GOT3 (cell line): ENCODE measurements around the gene AP1M1.
"Not testable (repeated sequence)": the region's sequence is repeated elsewhere in the genome, so short reads cannot be mapped to it uniquely, and the experiment has no call there.

ENCODE experiments used
- DNase-seq: peaks from one replicate; lab custom pipeline; 2025; ENCODE audit warnings: mixed read lengths; lab: John Stamatoyannopoulos, UW

The AP1M1 gene

GRCh38 chr19:16262618-16263017 lies 64.9 kb downstream of the AP1M1 start:
- no peak for DNase-seq

GRCh38 chr19:16263141-16263761 lies 65.5 kb downstream of the AP1M1 start:
- DNase-seq = no peak

- DNase-seq = no peak
Observed at GRCh38 chr19:16265205-16265604, 67.5 kb downstream of the AP1M1 start.

DNA sequence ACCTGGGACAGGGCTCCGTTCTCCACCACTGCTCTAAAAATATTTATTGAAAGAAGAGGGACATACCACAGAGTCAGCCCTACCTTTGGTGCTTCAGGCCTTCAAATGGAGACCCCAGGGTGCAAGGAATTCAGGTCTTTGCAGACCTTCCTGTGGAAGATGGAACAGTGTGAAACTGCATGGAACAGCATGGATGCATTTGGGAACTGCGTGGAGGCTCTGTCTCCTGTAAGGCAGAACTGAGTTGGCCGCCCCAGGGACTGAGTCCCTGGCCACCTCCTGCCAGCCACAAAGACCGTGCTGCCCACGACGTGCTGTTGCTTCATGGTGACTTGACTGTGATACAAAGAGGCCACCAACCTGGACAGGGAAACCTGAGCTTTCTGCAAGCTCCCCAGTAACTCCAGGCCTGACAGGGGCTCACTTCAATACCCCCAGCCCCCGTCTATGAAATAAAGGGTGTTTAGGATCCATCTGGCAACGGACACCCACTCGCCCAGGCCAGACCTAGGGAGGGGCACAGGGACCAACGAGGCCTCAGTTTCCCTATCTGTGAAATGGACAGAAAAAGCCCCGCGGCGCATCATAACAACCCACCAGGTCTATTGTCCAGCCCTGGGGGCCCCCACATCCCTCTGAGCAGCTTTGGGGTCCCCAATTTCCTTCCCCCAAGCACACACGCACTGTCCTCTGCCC lies 68.3 kb downstream of the AP1M1 start:
- no peak for DNase-seq

DNA sequence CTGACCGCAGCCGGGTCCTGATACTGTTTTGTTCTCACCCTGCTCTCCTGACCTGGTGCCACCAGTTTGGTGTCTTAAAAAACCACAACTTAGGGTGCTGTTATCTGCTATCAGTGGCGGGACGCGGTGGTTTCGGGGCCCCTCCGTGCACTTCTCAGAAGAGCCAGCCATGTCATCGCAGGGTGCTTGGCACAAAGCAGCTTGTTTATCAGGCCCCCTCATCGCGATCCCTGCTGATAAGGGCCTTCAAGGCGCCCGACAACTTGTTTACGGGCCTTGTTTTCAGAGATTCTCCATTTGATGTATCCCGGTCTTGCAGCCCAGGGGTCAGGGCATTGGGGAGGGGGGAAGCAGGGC lies 68.9 kb downstream of the AP1M1 start:
- DNase-seq = no peak

- DNase-seq = no peak
Observed at GRCh38 chr19:16268676-16269319, 71.1 kb downstream of the AP1M1 start.

GRCh38 chr19:16272945-16273344 lies 75.2 kb downstream of the AP1M1 start:
- no peak for DNase-seq

- DNase-seq = no peak
Observed at GRCh38 chr19:16274447-16274846, 76.7 kb downstream of the AP1M1 start.

DNA sequence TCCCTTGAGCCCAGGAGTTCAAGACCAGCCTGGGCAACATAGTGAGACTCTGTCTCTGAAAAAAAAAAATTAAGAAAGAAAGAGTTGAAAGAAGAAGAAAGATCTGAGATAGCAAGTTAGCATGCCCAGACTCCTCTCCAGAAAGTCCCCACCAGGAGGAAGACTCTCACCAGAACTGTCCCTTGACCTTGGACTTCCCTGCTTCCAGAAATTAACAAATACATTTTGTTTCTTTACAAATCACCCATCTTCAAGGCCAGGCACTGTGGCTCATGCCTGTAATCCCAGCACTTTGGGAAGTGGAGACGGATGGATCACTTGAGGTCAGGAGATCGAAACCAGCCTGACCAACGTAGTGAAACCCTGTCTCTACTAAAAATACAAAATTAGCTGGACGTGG lies 82.6 kb downstream of the AP1M1 start:
- DNase-seq = no peak

- DNase-seq = no peak
Observed at GRCh38 chr19:16281743-16282142, 84.0 kb downstream of the AP1M1 start.

DNA sequence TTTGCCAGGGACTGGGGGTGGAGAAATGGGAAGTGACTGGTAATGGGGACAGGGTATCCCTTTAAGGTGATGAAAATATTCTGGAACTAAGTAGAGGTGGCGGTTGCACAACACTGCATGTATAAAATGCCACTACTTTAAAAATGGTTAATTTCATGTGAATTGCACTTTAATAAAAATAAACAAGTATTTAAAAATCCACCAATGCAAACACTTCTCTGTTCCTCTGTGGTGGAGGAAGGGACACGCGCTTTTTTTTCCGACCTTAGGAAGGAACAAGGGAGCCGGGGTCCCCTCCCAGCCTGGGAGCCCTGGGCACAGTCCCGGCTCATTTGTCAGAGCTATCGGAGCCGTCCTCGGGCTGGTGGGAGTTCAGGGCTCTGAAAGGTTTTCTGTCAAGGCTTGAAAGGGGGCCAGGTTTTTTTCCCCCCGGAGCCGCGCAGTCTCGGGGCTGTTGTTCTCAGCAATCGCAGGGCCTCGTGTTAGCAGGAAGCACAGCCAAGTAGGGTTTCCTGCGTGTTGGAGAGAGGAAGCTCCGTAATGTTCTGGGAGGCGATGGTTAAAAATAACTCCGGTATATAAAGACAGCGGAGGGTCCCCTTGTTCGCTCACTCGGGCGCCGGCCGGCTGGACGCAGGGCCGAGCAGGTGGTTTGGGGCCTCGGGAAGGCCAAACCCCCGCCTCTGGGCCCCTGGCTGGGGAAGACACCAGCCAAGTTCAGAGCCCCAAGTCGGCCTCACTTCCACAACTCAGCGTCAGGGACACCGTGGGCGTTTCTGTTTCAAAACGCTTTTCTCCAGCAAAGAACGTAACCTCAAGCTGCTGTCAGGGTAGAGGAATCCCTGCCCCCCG lies 85.7 kb downstream of the AP1M1 start:
- no peak for DNase-seq

DNA sequence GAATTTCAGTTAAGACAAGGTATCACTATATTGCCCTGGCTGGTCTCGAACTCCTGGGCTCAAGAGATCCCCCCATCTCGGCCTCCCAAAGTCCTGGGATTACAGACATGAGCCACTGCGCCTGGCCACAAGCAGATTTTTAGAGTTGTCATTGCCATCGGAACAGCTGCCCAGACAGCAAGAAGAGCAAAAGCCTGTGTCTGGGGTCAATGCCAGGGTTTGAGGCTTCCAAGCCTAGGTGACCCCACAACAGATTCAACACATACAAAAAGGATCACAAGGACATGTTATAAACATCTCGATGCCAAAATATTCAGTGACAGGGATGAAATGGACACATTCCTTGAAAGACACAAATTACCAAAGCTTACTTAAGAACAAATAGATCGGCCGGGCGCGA lies 86.8 kb downstream of the AP1M1 start:
- no peak for DNase-seq

DNA sequence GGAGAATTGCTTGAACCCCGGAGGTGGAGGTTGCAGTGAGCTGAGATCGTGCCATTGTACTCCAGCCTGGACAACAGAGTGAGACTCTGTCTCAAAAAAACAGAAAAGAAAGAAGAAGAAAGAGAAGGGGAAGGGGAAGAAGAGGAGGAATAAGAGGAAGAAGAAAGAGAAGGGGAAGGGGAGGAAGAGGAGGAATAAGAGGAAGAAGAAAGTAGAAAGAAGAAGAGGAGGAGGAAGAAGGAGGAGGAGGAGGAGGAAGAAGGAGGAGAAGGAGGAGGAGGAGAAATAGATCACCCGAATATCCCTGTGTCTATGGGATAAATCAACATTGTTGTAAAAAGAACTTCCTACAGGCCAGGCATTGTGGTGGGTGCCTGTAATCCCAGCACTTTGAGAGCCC lies 87.4 kb downstream of the AP1M1 start:
- not testable (repeated sequence) for DNase-seq

- DNase-seq = no peak
Observed at GRCh38 chr19:16285769-16286498, 88.2 kb downstream of the AP1M1 start.

DNA sequence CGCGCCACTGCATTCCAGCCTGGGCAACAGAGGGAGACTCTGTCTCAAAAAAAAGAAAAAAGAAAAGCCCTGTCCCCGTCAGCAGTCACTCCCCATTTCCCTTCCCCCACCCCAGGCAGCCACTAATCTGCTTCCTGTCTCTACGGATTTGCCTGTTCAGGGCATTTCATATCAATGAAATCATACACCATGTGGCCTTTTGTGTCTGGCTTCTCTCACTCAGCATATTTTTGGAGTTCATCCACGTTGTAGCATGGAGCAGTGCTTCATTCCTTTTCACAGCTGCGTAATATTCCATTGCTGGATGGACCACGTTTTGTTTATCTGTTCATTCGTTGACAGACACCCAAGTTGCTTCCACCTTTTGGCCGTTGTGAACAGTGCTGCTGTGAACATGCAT lies 90.8 kb downstream of the AP1M1 start:
- DNase-seq = no peak

DNA sequence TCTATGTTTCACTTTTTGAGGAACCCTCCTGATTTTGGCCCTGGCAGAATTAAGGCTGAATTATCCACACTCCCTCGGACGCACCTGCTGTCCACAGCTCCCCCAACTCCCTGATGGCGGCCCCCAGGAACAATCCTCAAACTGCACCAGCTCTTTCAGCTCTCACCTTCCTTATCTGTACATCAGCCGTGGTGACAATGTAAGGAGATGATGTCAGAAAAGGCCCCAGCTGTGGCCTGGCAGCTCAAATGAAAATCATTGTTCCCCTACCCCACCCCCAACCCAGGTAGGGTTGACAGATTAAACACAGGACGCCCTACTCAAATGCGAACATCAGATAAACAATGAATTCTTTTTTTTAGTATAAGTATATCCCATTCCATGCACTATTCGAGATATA lies 91.9 kb downstream of the AP1M1 start:
- DNase-seq = no peak

DNA sequence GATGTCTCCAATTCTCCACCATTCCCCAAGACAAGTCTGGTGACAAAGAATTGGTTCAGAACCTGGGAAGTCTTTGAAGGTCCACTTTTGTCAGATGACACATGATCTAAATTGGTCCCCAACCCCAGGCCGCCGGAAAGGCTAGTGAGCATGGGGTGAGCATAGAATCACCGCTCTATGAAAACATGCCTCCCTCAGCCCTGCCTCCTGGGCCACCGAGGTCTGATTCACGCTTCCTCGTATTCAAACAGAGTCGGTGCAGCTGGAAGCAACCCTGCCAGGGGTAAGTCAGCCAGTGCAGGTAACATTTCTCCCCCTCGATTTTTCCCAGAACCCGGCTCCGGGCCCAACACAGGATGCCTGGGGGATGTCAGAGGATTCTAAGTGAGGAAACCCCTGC lies 93.0 kb downstream of the AP1M1 start:
- no peak for DNase-seq

GRCh38 chr19:16293118-16294091 lies 95.7 kb downstream of the AP1M1 start:
- DNase-seq = peak; percentile 26

DNA sequence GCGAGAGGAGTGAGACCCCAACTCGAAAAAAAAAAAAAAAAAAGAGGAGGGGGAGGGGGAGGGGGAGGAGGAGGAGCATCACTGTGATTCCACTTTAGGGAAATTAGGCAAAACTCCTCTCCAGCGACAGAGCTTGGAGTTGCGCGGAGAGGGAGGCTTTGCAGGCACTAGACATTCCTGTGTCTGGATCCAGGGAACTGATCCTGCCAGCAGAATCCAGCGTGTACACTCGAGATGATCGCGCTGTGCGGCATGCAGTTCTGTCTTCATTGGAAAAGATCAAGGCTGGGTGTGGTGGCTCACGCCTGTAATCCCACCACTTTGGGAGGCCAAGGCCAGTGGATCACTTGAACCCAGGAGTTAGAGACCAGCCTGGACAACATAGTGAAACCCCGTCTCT lies 97.3 kb downstream of the AP1M1 start:
- DNase-seq = no peak
